ENCODE measurements around the gene AADAT. TPM values are rescaled to one million over a fixed set of nuclear protein-coding genes. Genes with fewer than 3 reads are reported as not detected.

AADAT gene
- total and polyA plus RNA-seq, 2 of the 8 experiments (the other 6 are each of a cell fraction or from before 2014, with no cell fraction given), result 6.1 to 7.7 TPM

DNA sequence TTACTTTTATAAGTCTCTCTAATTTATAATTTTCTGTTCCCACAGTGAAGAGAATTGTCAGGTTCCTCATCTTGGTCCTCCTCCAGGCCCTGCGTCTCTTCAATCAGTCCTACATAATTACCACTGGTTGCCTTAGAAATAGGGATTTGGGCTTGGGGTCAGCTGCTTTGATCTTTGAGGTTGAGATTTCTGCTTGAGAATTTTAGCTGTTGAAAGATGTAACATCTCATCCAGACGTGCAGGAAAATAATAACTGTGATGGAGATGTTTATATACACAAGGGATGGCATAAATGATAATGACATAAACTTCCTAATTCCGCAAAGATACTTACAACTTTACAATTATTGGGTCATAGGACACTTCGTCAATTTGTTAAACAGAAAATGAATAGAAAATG, 30.3 kb downstream of the AADAT start:
- no peak overlapping the region for H3K14ac ChIP-seq (ENCODE audit: insufficient read length)
- no peak overlapping the region for H3K18ac ChIP-seq (ENCODE audit: extremely low read depth, low read length)
- FAIRE-seq, result no peak
- H2BK120ac ChIP-seq (replicated peaks; ENCODE audit: low read depth, low read length), result no peak overlapping the region
- ChIA-PET CTCF (ENCODE audit: partially characterized antibody) (interaction anchor here (1.0 to 1.8 kb wide), 2 partner anchors 12 to 248 kb away, joined by 3 to 6 read pairs; no protein-coding TSS in a partner anchor), POLR2A (ENCODE audit: partially characterized antibody) (interaction anchor here (1.3 kb wide), 1 partner anchor 11 kb away, joined by 3 read pairs; no protein-coding TSS in a partner anchor)
- H3K4ac ChIP-seq (replicated peaks; ENCODE audit: insufficient read length, low read depth, low read length), result no peak overlapping the region
- H3K79me1 ChIP-seq (ENCODE audit: low read depth, low read length), result no peaks in the 10 kb centered on the region
- H3K4me2 ChIP-seq (ENCODE audit: insufficient read depth in 1 of 2, low read depth in 2 of 2, low read length in 2 of 2), result no peak overlapping the region
- no peak overlapping the region for H3K27ac ChIP-seq (ENCODE audit: low read depth, low read length)
- H3K79me2 ChIP-seq (ENCODE audit: control insufficient read depth in 1 of 2, insufficient read depth in 2 of 2, low read length in 2 of 2), result no peaks in the 10 kb centered on the region
- no peak overlapping the region for H3K4me3 ChIP-seq (ENCODE audit: extremely low read depth in 1 of 4, insufficient read depth in 2 of 4, low read depth in 3 of 4, low read length in 4 of 4)
- WGBS, 2 experiments (ENCODE audit: extremely low coverage in 1 of 2, insufficient coverage in 1 of 2, insufficient read length in 1 of 2, insufficient replicate concordance in 2 of 2, low coverage in 1 of 2, low lambda C conversion rate in 2 of 2, missing lambda C conversion rate in 1 of 2), result 89% methylated on average over 4 of the region's 4 CpGs; no CpG with 5 or more reads in 1 of the 2 experiments
- no peaks in the 10 kb centered on the region for H3K23me2 ChIP-seq (ENCODE audit: low read depth, low read length)
- no peak overlapping the region for H3K23ac ChIP-seq (ENCODE audit: insufficient read length)
- peaks cover 0 to 8% (median 3%) of the 10 kb centered on the region in 4 experiments; a peak in 4 of 8 replicates for H3K36me3 ChIP-seq (ENCODE audit: control insufficient read depth in 2 of 4, insufficient read depth in 4 of 4, low read length in 3 of 4)
- no peak overlapping the region for H4K5ac ChIP-seq (ENCODE audit: insufficient read length, low read depth, low read length)
- no peak for DNase-seq (ENCODE audit: low read depth in 1 of 2, low spot score in 2 of 2)
- no peak overlapping the region for H2BK5ac ChIP-seq (ENCODE audit: low read depth, low read length)
- no peak overlapping the region for H2AK5ac ChIP-seq (ENCODE audit: low read depth, low read length)
- H4K91ac ChIP-seq (replicated peaks; ENCODE audit: insufficient read length, low read length), result no peak overlapping the region
- no peak overlapping the region for H3K9ac ChIP-seq (replicated peaks in 1 of 4; ENCODE audit: extremely low read depth in 1 of 4, low read depth in 3 of 4, low read length in 3 of 4)
- H3K9me3 ChIP-seq (ENCODE audit: insufficient read depth in 2 of 2, low read depth in 1 of 2, low read length in 1 of 2), result no peaks in the 10 kb centered on the region
- TF ChIP-seq RNF2 (IDR thresholded peaks at IDR 0.05; ENCODE audit: borderline replicate concordance, low read depth, low read length, missing control alignments, poor library complexity, severe bottlenecking) (no peak), BCL11A (IDR thresholded peaks at IDR 0.05; ENCODE audit: low read depth in 2 of 2, low read length in 2 of 2) (no peak), SIN3A (conservative IDR thresholded peaks at IDR 0.05 in 1 of 2, IDR thresholded peaks at IDR 0.05 in 1 of 2; ENCODE audit: low read depth in 1 of 2, low read length in 2 of 2) (no peak), CTBP2 (IDR thresholded peaks at IDR 0.05; ENCODE audit: borderline replicate concordance, insufficient read depth, insufficient read length, low read length) (no peak), CBX5 (IDR thresholded peaks at IDR 0.05; ENCODE audit: low read depth, low read length) (no peak), SIX5 (IDR thresholded peaks at IDR 0.05; ENCODE audit: low read depth, low read length) (no peak), JUN (IDR thresholded peaks at IDR 0.05; ENCODE audit: low read depth, low read length) (no peak), EP300 (IDR thresholded peaks at IDR 0.05; ENCODE audit: borderline replicate concordance in 1 of 2, low read depth in 2 of 2, low read length in 2 of 2) (no peak), EGR1 (IDR thresholded peaks at IDR 0.05; ENCODE audit: borderline replicate concordance, low read depth, low read length) (no peak), GABPA (IDR thresholded peaks at IDR 0.05; ENCODE audit: borderline replicate concordance, insufficient read depth, low read length) (no peak)
- TF ChIP-seq, protein P1, sequence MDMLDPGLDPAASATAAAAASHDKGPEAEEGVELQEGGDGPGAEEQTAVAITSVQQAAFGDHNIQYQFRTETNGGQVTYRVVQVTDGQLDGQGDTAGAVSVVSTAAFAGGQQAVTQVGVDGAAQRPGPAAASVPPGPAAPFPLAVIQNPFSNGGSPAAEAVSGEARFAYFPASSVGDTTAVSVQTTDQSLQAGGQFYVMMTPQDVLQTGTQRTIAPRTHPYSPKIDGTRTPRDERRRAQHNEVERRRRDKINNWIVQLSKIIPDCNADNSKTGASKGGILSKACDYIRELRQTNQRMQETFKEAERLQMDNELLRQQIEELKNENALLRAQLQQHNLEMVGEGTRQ (IDR thresholded peaks at IDR 0.05; ENCODE audit: low read length), result no peak
- H4K20me1 ChIP-seq (replicated peaks in 1 of 2; ENCODE audit: control insufficient read depth in 1 of 2, insufficient read depth in 2 of 2, low read length in 2 of 2), result no peaks in the 10 kb centered on the region
- H3K27me3 ChIP-seq (replicated peaks in 1 of 4; ENCODE audit: control insufficient read depth in 3 of 4, extremely low read depth in 1 of 4, insufficient read depth in 3 of 4, low read length in 3 of 4), result peaks cover 0 to 2% (median 0%) of the 10 kb centered on the region in 4 experiments; a peak in 1 of 7 replicates
- no peak overlapping the region for H2BK20ac ChIP-seq (ENCODE audit: low read length)
- H2AFZ ChIP-seq (ENCODE audit: low read length), result no peak overlapping the region
- no peak overlapping the region for H2BK15ac ChIP-seq (ENCODE audit: low read length)
- H2BK12ac ChIP-seq (ENCODE audit: low read depth, low read length), result no peak overlapping the region
- no peak overlapping the region for H3K56ac ChIP-seq (replicated peaks; ENCODE audit: insufficient read length, low read depth, low read length)
- H4K8ac ChIP-seq (ENCODE audit: extremely low read depth, insufficient read depth, low read length), result no peak overlapping the region
- peaks cover 0 to 5% (median 0%) of the 10 kb centered on the region in 4 experiments; a peak in 1 of 7 replicates for H3K4me1 ChIP-seq (replicated peaks in 1 of 4; ENCODE audit: control insufficient read depth in 3 of 4, insufficient read depth in 4 of 4, low read length in 3 of 4)

Data from H1 (cell line).